H9 (cell line): ENCODE data around the gene RPL37. TPM values are rescaled to one million over a fixed set of nuclear protein-coding genes. Genes with fewer than 3 reads are reported as not detected.

ENCODE experiments used
- DNase-seq: peaks from one replicate; pipeline ENCODE4 v3.0.0-alpha.2; 2017
- H2AFZ ChIP-seq: one replicate; pipeline ENCODE4 v1.6.1; 2013; ENCODE audit warnings: mild to moderate bottlenecking, low read length, control low read depth, moderate library complexity
- H2AK5ac ChIP-seq: 2 replicates; pipeline ENCODE4 v1.6.1; 2013; ENCODE audit warnings: low read length, control low read depth, mixed read lengths; ENCODE audit not compliant: insufficient read length
- H2BK120ac ChIP-seq: one replicate; pipeline ENCODE4 v1.6.1; 2013; ENCODE audit warnings: low read depth, mild to moderate bottlenecking, low read length, control low read depth, inconsistent platforms; ENCODE audit not compliant: poor library complexity, severe bottlenecking
- H2BK12ac ChIP-seq: 2 replicates; pipeline ENCODE4 v1.6.1; 2013; ENCODE audit warnings: low read length, control low read depth, mixed read lengths, low read depth; ENCODE audit not compliant: insufficient read length
- H2BK15ac ChIP-seq: 2 replicates; pipeline ENCODE4 v1.6.1; 2013; ENCODE audit warnings: low read depth, low read length, control low read depth
- H2BK20ac ChIP-seq: one replicate; pipeline ENCODE4 v1.6.1; 2013; ENCODE audit warnings: low read depth, mild to moderate bottlenecking, low read length, control low read depth, inconsistent platforms; ENCODE audit not compliant: poor library complexity, severe bottlenecking
- H2BK5ac ChIP-seq: 2 replicates; pipeline ENCODE4 v1.6.1; 2013; ENCODE audit warnings: low read length, control low read depth, mixed read lengths; ENCODE audit not compliant: insufficient read length
- H3K14ac ChIP-seq: 2 replicates; pipeline ENCODE4 v1.6.1; 2013; ENCODE audit warnings: low read length, control low read depth; ENCODE audit not compliant: insufficient read depth
- H3K18ac ChIP-seq: 2 replicates; pipeline ENCODE4 v1.6.1; 2013; ENCODE audit warnings: low read depth, mild to moderate bottlenecking, mixed read lengths, low read length, control low read depth; ENCODE audit not compliant: insufficient read length
- H3K23ac ChIP-seq: 2 replicates; pipeline ENCODE4 v1.6.1; 2013; ENCODE audit warnings: low read length, control low read depth, mixed read lengths, low read depth; ENCODE audit not compliant: insufficient read length
- H3K23me2 ChIP-seq: 2 replicates; pipeline ENCODE4 v1.6.1; 2013; ENCODE audit warnings: low read depth, mild to moderate bottlenecking, mixed read lengths, low read length, control low read depth; ENCODE audit not compliant: insufficient read length, poor library complexity, severe bottlenecking
- H3K27ac ChIP-seq: 2 replicates; pipeline ENCODE4 v1.5.1; 2013; ENCODE audit warnings: low read length, control low read depth, mixed read lengths, low read depth; ENCODE audit not compliant: insufficient read length
- H3K27me3 ChIP-seq: 2 replicates; pipeline ENCODE4 v1.6.1; 2013; ENCODE audit warnings: low read length, control low read depth, inconsistent platforms; ENCODE audit not compliant: insufficient read depth
- H3K4ac ChIP-seq: 2 replicates; pipeline ENCODE4 v1.6.1; 2013; ENCODE audit warnings: low read depth, mild to moderate bottlenecking, control low read depth, inconsistent platforms, low read length, moderate library complexity
- H3K4me1 ChIP-seq: 2 replicates; pipeline ENCODE4 v1.6.1; 2013; ENCODE audit warnings: low read length, control low read depth, inconsistent platforms; ENCODE audit not compliant: insufficient read depth
- H3K4me2 ChIP-seq: 2 replicates; pipeline ENCODE4 v1.6.1; 2013; ENCODE audit warnings: low read length, control low read depth, mixed read lengths; ENCODE audit not compliant: insufficient read length, insufficient read depth
- H3K56ac ChIP-seq: 2 replicates; pipeline ENCODE4 v1.6.1; 2013; ENCODE audit warnings: low read depth, mild to moderate bottlenecking, mixed read lengths, low read length, control low read depth; ENCODE audit not compliant: insufficient read length
- H3K79me1 ChIP-seq: 2 replicates; pipeline ENCODE4 v1.6.1; 2013; ENCODE audit warnings: low read depth, mild to moderate bottlenecking, moderate library complexity, low read length, control low read depth, inconsistent platforms; ENCODE audit not compliant: insufficient read depth, poor library complexity, severe bottlenecking
- H3K79me2 ChIP-seq: 2 replicates; pipeline ENCODE4 v1.6.1; 2013; ENCODE audit warnings: low read length, control low read depth, inconsistent platforms; ENCODE audit not compliant: insufficient read depth
- H3K9ac ChIP-seq: 2 replicates; pipeline ENCODE4 v1.6.1; 2013; ENCODE audit warnings: low read length, control low read depth, mixed read lengths; ENCODE audit not compliant: insufficient read length; ENCODE audit errors: extremely low read depth
- H3K9me3 ChIP-seq: one replicate; pipeline ENCODE4 v1.6.1; 2013; ENCODE audit warnings: low read depth, low read length, inconsistent platforms; ENCODE audit not compliant: control insufficient read depth
- H3T11ph ChIP-seq: one replicate; pipeline ENCODE4 v1.6.1; 2013; ENCODE audit warnings: mild to moderate bottlenecking, low read length, control low read depth, inconsistent platforms
- H4K20me1 ChIP-seq: one replicate; pipeline ENCODE4 v1.6.1; 2013; ENCODE audit not compliant: control insufficient read depth, insufficient read length, insufficient read depth
- H4K5ac ChIP-seq: 2 replicates; pipeline ENCODE4 v1.6.1; 2013; ENCODE audit warnings: low read depth, mild to moderate bottlenecking, mixed read lengths, low read length, control low read depth; ENCODE audit not compliant: insufficient read length
- H4K8ac ChIP-seq: replicated peaks from 2 replicates; pipeline ENCODE4 v1.6.1; 2013; ENCODE audit warnings: low read length, control low read depth, mixed read lengths, low read depth; ENCODE audit not compliant: insufficient read length
- H4K91ac ChIP-seq: 2 replicates; pipeline ENCODE4 v1.6.1; 2013; ENCODE audit warnings: low read depth, mild to moderate bottlenecking, moderate library complexity, mixed read lengths, low read length, control low read depth; ENCODE audit not compliant: insufficient read length
- H3K27ac Mint-ChIP-seq, 3 experiments: 2 replicates in 2 of 3; 3 replicates in 1 of 3; pipeline ENCODE4 v1.8.0; 2020 to 2021; ENCODE audit warnings: mixed read lengths in 3 of 3, mild to moderate bottlenecking in 1 of 3, moderate library complexity in 1 of 3
- H3K27me3 Mint-ChIP-seq: 2 replicates; pipeline ENCODE4 v1.8.0; 2021; ENCODE audit warnings: low read depth, mild to moderate bottlenecking, moderate library complexity, mixed read lengths
- H3K36me3 Mint-ChIP-seq, 3 experiments: 2 replicates in 2 of 3; 3 replicates in 1 of 3; pipeline ENCODE4 v1.8.0; 2020 to 2021; ENCODE audit warnings: low read depth in 3 of 3, mixed read lengths in 3 of 3; ENCODE audit not compliant: insufficient read depth in 1 of 3
- H3K4me1 Mint-ChIP-seq, 2 experiments: 2 replicates each; pipeline ENCODE4 v1.8.0; 2020; ENCODE audit warnings: mixed read lengths in 2 of 2
- H3K4me3 Mint-ChIP-seq, 2 experiments: 2 replicates in 1 of 2; 3 replicates in 1 of 2; pipeline ENCODE4 v1.8.0; 2020 to 2021; ENCODE audit warnings: mild to moderate bottlenecking in 2 of 2, mixed read lengths in 2 of 2, moderate library complexity in 1 of 2
- H3K9me3 Mint-ChIP-seq, 2 experiments: 2 replicates in 1 of 2; 3 replicates in 1 of 2; pipeline ENCODE4 v1.8.0; 2020; ENCODE audit warnings: mild to moderate bottlenecking in 2 of 2, mixed read lengths in 2 of 2, moderate library complexity in 1 of 2
- whole genome bisulfite sequencing: extraction: QIAGEN DNeasy Blood & Tissue Kit; methylation state at CpG from one replicate; pipeline ENCODE4 v1.1.7; 2013; ENCODE audit warnings: missing lambda C conversion rate, low lambda C conversion rate, mixed read lengths; ENCODE audit not compliant: insufficient read length; ENCODE audit errors: extremely low coverage; 5-methylcytosine and 5-hydroxymethylcytosine counted together
- total RNA-seq: library from RNA; stranded (reverse); gene quantifications from 2 replicates; pipeline ENCODE4 v1.2.1, GENCODE V29; 2021
- TF ChIP-seq, protein P1 (sequence below): fragments of 200-600 bp; sonication (generic); conservative IDR thresholded peaks from 3 replicates; pipeline ENCODE4 v1.8.0; 2021; ENCODE audit warnings: antibody characterized with exemption, mild to moderate bottlenecking

RPL37 gene
- total RNA-seq, 1 experiment from 2014 or later: 1,735 TPM

DNA sequence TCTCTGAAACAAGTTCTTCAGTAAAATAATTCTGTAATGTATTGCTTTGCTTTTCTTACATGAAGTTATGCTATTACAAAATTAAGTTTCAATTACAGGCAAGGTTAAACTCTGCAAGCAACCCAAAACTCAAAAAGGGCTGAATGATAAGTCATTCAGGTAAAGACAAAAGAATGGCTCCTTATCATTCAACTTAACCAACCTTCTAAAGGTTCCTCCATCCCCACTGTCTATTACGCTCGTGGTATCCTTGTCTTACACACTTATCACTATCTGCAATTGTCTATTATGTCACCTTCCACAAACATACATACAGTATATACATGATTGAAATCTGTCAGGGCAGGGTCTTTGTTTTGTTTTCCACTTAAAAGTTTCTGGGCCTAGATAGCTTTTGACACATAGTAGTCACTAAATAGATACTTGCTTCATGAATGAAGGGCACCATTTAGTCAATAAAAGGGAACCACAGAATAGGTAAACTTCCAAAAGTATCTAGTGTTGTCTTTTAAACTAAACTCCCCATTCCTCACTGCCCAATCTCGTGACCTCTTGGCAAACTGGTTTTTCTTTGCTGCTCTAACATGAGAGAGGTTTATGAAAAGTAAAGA lies 6.9 kb downstream of the RPL37 start:
- WGBS: no CpG with 5 or more reads among the region's 3 CpGs
- H3K27ac Mint-ChIP-seq: peak overlapping the region in 2 of 3 experiments; percentile 73 to 90; a peak in 2 of 7 replicates
- peaks cover 63 to 71% (median 69%) of the 10 kb centered on the region in 3 experiments for H3K36me3 Mint-ChIP-seq
- Histone ChIP-seq H2AK5ac (no peak overlapping the region), H3K18ac (no peak overlapping the region), H2BK12ac (no peak overlapping the region), H2BK5ac (no peak overlapping the region), H3K79me2 (peaks cover 2% of the 10 kb centered on the region; the same call in 1 of the 2 replicates), H3K27me3 (no peaks in the 10 kb centered on the region), H4K8ac (no peak overlapping the region), H2BK20ac (no peak overlapping the region), H4K5ac (no peak overlapping the region), H4K91ac (no peak overlapping the region), H3K23ac (no peak overlapping the region), H4K20me1 (no peaks in the 10 kb centered on the region), H3K4ac (no peak overlapping the region), H2BK120ac (no peak overlapping the region), H3K4me2 (no peak overlapping the region), H3K4me1 (no peaks in the 10 kb centered on the region), H2BK15ac (no peak overlapping the region), H2AFZ (no peak overlapping the region), H3K79me1 (no peaks in the 10 kb centered on the region), H3K9ac (no peak overlapping the region), H3K27ac (no peak overlapping the region), H3K9me3 (no peaks in the 10 kb centered on the region), H3K14ac (no peak overlapping the region), H3T11ph (no peak overlapping the region), H3K23me2 (no peaks in the 10 kb centered on the region), H3K56ac (no peak overlapping the region)
- H3K4me1 Mint-ChIP-seq: peaks cover 29 to 44% of the 10 kb centered on the region in 2 experiments
- TF ChIP-seq, protein P1, sequence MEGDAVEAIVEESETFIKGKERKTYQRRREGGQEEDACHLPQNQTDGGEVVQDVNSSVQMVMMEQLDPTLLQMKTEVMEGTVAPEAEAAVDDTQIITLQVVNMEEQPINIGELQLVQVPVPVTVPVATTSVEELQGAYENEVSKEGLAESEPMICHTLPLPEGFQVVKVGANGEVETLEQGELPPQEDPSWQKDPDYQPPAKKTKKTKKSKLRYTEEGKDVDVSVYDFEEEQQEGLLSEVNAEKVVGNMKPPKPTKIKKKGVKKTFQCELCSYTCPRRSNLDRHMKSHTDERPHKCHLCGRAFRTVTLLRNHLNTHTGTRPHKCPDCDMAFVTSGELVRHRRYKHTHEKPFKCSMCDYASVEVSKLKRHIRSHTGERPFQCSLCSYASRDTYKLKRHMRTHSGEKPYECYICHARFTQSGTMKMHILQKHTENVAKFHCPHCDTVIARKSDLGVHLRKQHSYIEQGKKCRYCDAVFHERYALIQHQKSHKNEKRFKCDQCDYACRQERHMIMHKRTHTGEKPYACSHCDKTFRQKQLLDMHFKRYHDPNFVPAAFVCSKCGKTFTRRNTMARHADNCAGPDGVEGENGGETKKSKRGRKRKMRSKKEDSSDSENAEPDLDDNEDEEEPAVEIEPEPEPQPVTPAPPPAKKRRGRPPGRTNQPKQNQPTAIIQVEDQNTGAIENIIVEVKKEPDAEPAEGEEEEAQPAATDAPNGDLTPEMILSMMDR: no peak
- H3K27me3 Mint-ChIP-seq: no peaks in the 10 kb centered on the region
- H3K4me3 Mint-ChIP-seq: 0 out of 5 replicates have a peak overlapping the region, but pooled peaks of 1 of the 2 experiments have one; percentile 3
- no peaks in the 10 kb centered on the region for H3K9me3 Mint-ChIP-seq
- no peak for DNase-seq
